ENCODE measurements around the gene TEDC1.

The TEDC1 gene

GRCh38 chr14:105496831-105497591 is 6.0 kb downstream of the TEDC1 start:
- no peak for DNase-seq

GRCh38 chr14:105497671-105498429 is 6.8 kb downstream of the TEDC1 start:
- no peak for DNase-seq

- no peak for DNase-seq
Observed at GRCh38 chr14:105498430-105499255, 7.6 kb downstream of the TEDC1 start.

- no peak for DNase-seq
Observed at GRCh38 chr14:105499256-105500035, 8.4 kb downstream of the TEDC1 start.

GRCh38 chr14:105500036-105500725 is 9.1 kb downstream of the TEDC1 start:
- DNase-seq: no peak

GRCh38 chr14:105500726-105501101 is 9.7 kb downstream of the TEDC1 start:
- DNase-seq: no peak

- no peak for DNase-seq
Observed at GRCh38 chr14:105501504-105502291, 10.7 kb downstream of the TEDC1 start.

GRCh38 chr14:105502446-105503295 is 11.6 kb downstream of the TEDC1 start:
- DNase-seq: no peak

GRCh38 chr14:105503296-105503640 is 12.2 kb downstream of the TEDC1 start:
- DNase-seq: no peak

- DNase-seq: no peak
Observed at GRCh38 chr14:105503935-105504692, 13.1 kb downstream of the TEDC1 start.

- DNase-seq: no peak
Observed at GRCh38 chr14:105505101-105505500, 14.1 kb downstream of the TEDC1 start.

- DNase-seq: no peak
Observed at GRCh38 chr14:105507247-105507646, 16.2 kb downstream of the TEDC1 start.

GRCh38 chr14:105508069-105508468 is 17.0 kb downstream of the TEDC1 start:
- DNase-seq: no peak

GRCh38 chr14:105508601-105509000 is 17.6 kb downstream of the TEDC1 start:
- no peak for DNase-seq

GRCh38 chr14:105517096-105517495 is 26.1 kb downstream of the TEDC1 start:
- no peak for DNase-seq

- DNase-seq: no peak
Observed at GRCh38 chr14:105519946-105520698, 29.1 kb downstream of the TEDC1 start.

- DNase-seq: no peak
Observed at GRCh38 chr14:105525326-105525725, 34.3 kb downstream of the TEDC1 start.
